ENCODE data around the gene PGBD4.

GRCh38 chr15:34054081-34054707 is 47.7 kb upstream of the PGBD4 start:
- TF ChIP-seq CTCF (IDR thresholded peaks at IDR 0.05) (no peak), POLR2AphosphoS5 (IDR thresholded peaks at IDR 0.05; ENCODE audit: low read depth, low read length) (no peak), SIN3A (IDR thresholded peaks at IDR 0.05; ENCODE audit: borderline replicate concordance, insufficient read depth, low read depth, low read length) (no peak)

Measured in Panc1 (cell line).